H9 (cell line): Measurements from ENCODE around the gene PXDN. TPM values are rescaled to one million over a fixed set of nuclear protein-coding genes. Genes with fewer than 3 reads are reported as not detected.

ENCODE experiments used
- DNase-seq: peaks from one replicate; pipeline ENCODE4 v3.0.0-alpha.2; 2017
- H2AFZ ChIP-seq: one replicate; pipeline ENCODE4 v1.6.1; 2013; ENCODE audit warnings: mild to moderate bottlenecking, low read length, control low read depth, moderate library complexity
- H2AK5ac ChIP-seq: 2 replicates; pipeline ENCODE4 v1.6.1; 2013; ENCODE audit warnings: low read length, control low read depth, mixed read lengths; ENCODE audit not compliant: insufficient read length
- H2BK120ac ChIP-seq: one replicate; pipeline ENCODE4 v1.6.1; 2013; ENCODE audit warnings: low read depth, mild to moderate bottlenecking, low read length, control low read depth, inconsistent platforms; ENCODE audit not compliant: poor library complexity, severe bottlenecking
- H2BK12ac ChIP-seq: 2 replicates; pipeline ENCODE4 v1.6.1; 2013; ENCODE audit warnings: low read length, control low read depth, mixed read lengths, low read depth; ENCODE audit not compliant: insufficient read length
- H2BK15ac ChIP-seq: 2 replicates; pipeline ENCODE4 v1.6.1; 2013; ENCODE audit warnings: low read depth, low read length, control low read depth
- H2BK20ac ChIP-seq: one replicate; pipeline ENCODE4 v1.6.1; 2013; ENCODE audit warnings: low read depth, mild to moderate bottlenecking, low read length, control low read depth, inconsistent platforms; ENCODE audit not compliant: poor library complexity, severe bottlenecking
- H2BK5ac ChIP-seq: 2 replicates; pipeline ENCODE4 v1.6.1; 2013; ENCODE audit warnings: low read length, control low read depth, mixed read lengths; ENCODE audit not compliant: insufficient read length
- H3K14ac ChIP-seq: 2 replicates; pipeline ENCODE4 v1.6.1; 2013; ENCODE audit warnings: low read length, control low read depth; ENCODE audit not compliant: insufficient read depth
- H3K18ac ChIP-seq: 2 replicates; pipeline ENCODE4 v1.6.1; 2013; ENCODE audit warnings: low read depth, mild to moderate bottlenecking, mixed read lengths, low read length, control low read depth; ENCODE audit not compliant: insufficient read length
- H3K23ac ChIP-seq: 2 replicates; pipeline ENCODE4 v1.6.1; 2013; ENCODE audit warnings: low read length, control low read depth, mixed read lengths, low read depth; ENCODE audit not compliant: insufficient read length
- H3K23me2 ChIP-seq: 2 replicates; pipeline ENCODE4 v1.6.1; 2013; ENCODE audit warnings: low read depth, mild to moderate bottlenecking, mixed read lengths, low read length, control low read depth; ENCODE audit not compliant: insufficient read length, poor library complexity, severe bottlenecking
- H3K27ac ChIP-seq: 2 replicates; pipeline ENCODE4 v1.5.1; 2013; ENCODE audit warnings: low read length, control low read depth, mixed read lengths, low read depth; ENCODE audit not compliant: insufficient read length
- H3K27me3 ChIP-seq: 2 replicates; pipeline ENCODE4 v1.6.1; 2013; ENCODE audit warnings: low read length, control low read depth, inconsistent platforms; ENCODE audit not compliant: insufficient read depth
- H3K4ac ChIP-seq: 2 replicates; pipeline ENCODE4 v1.6.1; 2013; ENCODE audit warnings: low read depth, mild to moderate bottlenecking, control low read depth, inconsistent platforms, low read length, moderate library complexity
- H3K4me1 ChIP-seq: 2 replicates; pipeline ENCODE4 v1.6.1; 2013; ENCODE audit warnings: low read length, control low read depth, inconsistent platforms; ENCODE audit not compliant: insufficient read depth
- H3K4me2 ChIP-seq: 2 replicates; pipeline ENCODE4 v1.6.1; 2013; ENCODE audit warnings: low read length, control low read depth, mixed read lengths; ENCODE audit not compliant: insufficient read length, insufficient read depth
- H3K56ac ChIP-seq: 2 replicates; pipeline ENCODE4 v1.6.1; 2013; ENCODE audit warnings: low read depth, mild to moderate bottlenecking, mixed read lengths, low read length, control low read depth; ENCODE audit not compliant: insufficient read length
- H3K79me1 ChIP-seq: 2 replicates; pipeline ENCODE4 v1.6.1; 2013; ENCODE audit warnings: low read depth, mild to moderate bottlenecking, moderate library complexity, low read length, control low read depth, inconsistent platforms; ENCODE audit not compliant: insufficient read depth, poor library complexity, severe bottlenecking
- H3K79me2 ChIP-seq: 2 replicates; pipeline ENCODE4 v1.6.1; 2013; ENCODE audit warnings: low read length, control low read depth, inconsistent platforms; ENCODE audit not compliant: insufficient read depth
- H3K9ac ChIP-seq: 2 replicates; pipeline ENCODE4 v1.6.1; 2013; ENCODE audit warnings: low read length, control low read depth, mixed read lengths; ENCODE audit not compliant: insufficient read length; ENCODE audit errors: extremely low read depth
- H3K9me3 ChIP-seq: one replicate; pipeline ENCODE4 v1.6.1; 2013; ENCODE audit warnings: low read depth, low read length, inconsistent platforms; ENCODE audit not compliant: control insufficient read depth
- H3T11ph ChIP-seq: one replicate; pipeline ENCODE4 v1.6.1; 2013; ENCODE audit warnings: mild to moderate bottlenecking, low read length, control low read depth, inconsistent platforms
- H4K20me1 ChIP-seq: one replicate; pipeline ENCODE4 v1.6.1; 2013; ENCODE audit not compliant: control insufficient read depth, insufficient read length, insufficient read depth
- H4K5ac ChIP-seq: 2 replicates; pipeline ENCODE4 v1.6.1; 2013; ENCODE audit warnings: low read depth, mild to moderate bottlenecking, mixed read lengths, low read length, control low read depth; ENCODE audit not compliant: insufficient read length
- H4K8ac ChIP-seq: replicated peaks from 2 replicates; pipeline ENCODE4 v1.6.1; 2013; ENCODE audit warnings: low read length, control low read depth, mixed read lengths, low read depth; ENCODE audit not compliant: insufficient read length
- H4K91ac ChIP-seq: 2 replicates; pipeline ENCODE4 v1.6.1; 2013; ENCODE audit warnings: low read depth, mild to moderate bottlenecking, moderate library complexity, mixed read lengths, low read length, control low read depth; ENCODE audit not compliant: insufficient read length
- H3K27ac Mint-ChIP-seq, 3 experiments: 2 replicates in 2 of 3; 3 replicates in 1 of 3; pipeline ENCODE4 v1.8.0; 2020 to 2021; ENCODE audit warnings: mixed read lengths in 3 of 3, mild to moderate bottlenecking in 1 of 3, moderate library complexity in 1 of 3
- H3K27me3 Mint-ChIP-seq: 2 replicates; pipeline ENCODE4 v1.8.0; 2021; ENCODE audit warnings: low read depth, mild to moderate bottlenecking, moderate library complexity, mixed read lengths
- H3K36me3 Mint-ChIP-seq, 3 experiments: 2 replicates in 2 of 3; 3 replicates in 1 of 3; pipeline ENCODE4 v1.8.0; 2020 to 2021; ENCODE audit warnings: low read depth in 3 of 3, mixed read lengths in 3 of 3; ENCODE audit not compliant: insufficient read depth in 1 of 3
- H3K4me1 Mint-ChIP-seq, 2 experiments: 2 replicates each; pipeline ENCODE4 v1.8.0; 2020; ENCODE audit warnings: mixed read lengths in 2 of 2
- H3K4me3 Mint-ChIP-seq, 2 experiments: 2 replicates in 1 of 2; 3 replicates in 1 of 2; pipeline ENCODE4 v1.8.0; 2020 to 2021; ENCODE audit warnings: mild to moderate bottlenecking in 2 of 2, mixed read lengths in 2 of 2, moderate library complexity in 1 of 2
- H3K9me3 Mint-ChIP-seq, 2 experiments: 2 replicates in 1 of 2; 3 replicates in 1 of 2; pipeline ENCODE4 v1.8.0; 2020; ENCODE audit warnings: mild to moderate bottlenecking in 2 of 2, mixed read lengths in 2 of 2, moderate library complexity in 1 of 2
- WGBS: extraction: QIAGEN DNeasy Blood & Tissue Kit; methylation state at CpG from one replicate; pipeline ENCODE4 v1.1.7; 2013; ENCODE audit warnings: missing lambda C conversion rate, low lambda C conversion rate, mixed read lengths; ENCODE audit not compliant: insufficient read length; ENCODE audit errors: extremely low coverage; 5-methylcytosine and 5-hydroxymethylcytosine counted together
- total RNA-seq: library from RNA; stranded (reverse); gene quantifications from 2 replicates; pipeline ENCODE4 v1.2.1, GENCODE V29; 2021
- TF ChIP-seq, protein P1 (sequence below): fragments of 200-600 bp; sonication (generic); conservative IDR thresholded peaks from 3 replicates; pipeline ENCODE4 v1.8.0; 2021; ENCODE audit warnings: antibody characterized with exemption, mild to moderate bottlenecking

PXDN gene
- total RNA-seq, 1 experiment from 2014 or later, result 146 TPM

- Mint-ChIP-seq H3K27me3 (no peaks in the 10 kb centered on the region; the same call in 1 of the 2 replicates), H3K9me3 (no peaks in the 10 kb centered on the region), H3K27ac (peak overlapping the region in 1 of 3 experiments; percentile 42; a peak in 1 of 7 replicates), H3K36me3 (no peaks in the 10 kb centered on the region), H3K4me3 (no peak overlapping the region), H3K4me1 (peaks cover 16 to 20% of the 10 kb centered on the region in 2 experiments)
- H3K9me3 ChIP-seq, result no peaks in the 10 kb centered on the region
- no peaks in the 10 kb centered on the region; the same call in 1 of the 2 replicates for H3K79me2 ChIP-seq
- TF ChIP-seq, protein P1, sequence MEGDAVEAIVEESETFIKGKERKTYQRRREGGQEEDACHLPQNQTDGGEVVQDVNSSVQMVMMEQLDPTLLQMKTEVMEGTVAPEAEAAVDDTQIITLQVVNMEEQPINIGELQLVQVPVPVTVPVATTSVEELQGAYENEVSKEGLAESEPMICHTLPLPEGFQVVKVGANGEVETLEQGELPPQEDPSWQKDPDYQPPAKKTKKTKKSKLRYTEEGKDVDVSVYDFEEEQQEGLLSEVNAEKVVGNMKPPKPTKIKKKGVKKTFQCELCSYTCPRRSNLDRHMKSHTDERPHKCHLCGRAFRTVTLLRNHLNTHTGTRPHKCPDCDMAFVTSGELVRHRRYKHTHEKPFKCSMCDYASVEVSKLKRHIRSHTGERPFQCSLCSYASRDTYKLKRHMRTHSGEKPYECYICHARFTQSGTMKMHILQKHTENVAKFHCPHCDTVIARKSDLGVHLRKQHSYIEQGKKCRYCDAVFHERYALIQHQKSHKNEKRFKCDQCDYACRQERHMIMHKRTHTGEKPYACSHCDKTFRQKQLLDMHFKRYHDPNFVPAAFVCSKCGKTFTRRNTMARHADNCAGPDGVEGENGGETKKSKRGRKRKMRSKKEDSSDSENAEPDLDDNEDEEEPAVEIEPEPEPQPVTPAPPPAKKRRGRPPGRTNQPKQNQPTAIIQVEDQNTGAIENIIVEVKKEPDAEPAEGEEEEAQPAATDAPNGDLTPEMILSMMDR, result peak; percentile 88
- H3K56ac ChIP-seq, result no peak overlapping the region
- H4K91ac ChIP-seq, result no peak overlapping the region
- H2BK20ac ChIP-seq, result no peak overlapping the region
- H3K79me1 ChIP-seq, result no peaks in the 10 kb centered on the region
- H3K18ac ChIP-seq, result no peak overlapping the region
- H3K4ac ChIP-seq, result no peak overlapping the region
- peak; percentile 91 for DNase-seq
- no peak overlapping the region for H3K9ac ChIP-seq
- no peak overlapping the region for H2AFZ ChIP-seq
- WGBS, result no CpG with 5 or more reads among the region's 28 CpGs
- no peaks in the 10 kb centered on the region for H4K20me1 ChIP-seq
- H2AK5ac ChIP-seq, result no peak overlapping the region
- H3K27ac ChIP-seq, result no peak overlapping the region
- no peaks in the 10 kb centered on the region for H3K23me2 ChIP-seq
- no peak overlapping the region for H4K5ac ChIP-seq
- no peak overlapping the region for H3K23ac ChIP-seq
- no peak overlapping the region for H2BK120ac ChIP-seq
- H4K8ac ChIP-seq, result no peak overlapping the region
- H2BK5ac ChIP-seq, result no peak overlapping the region
- no peak overlapping the region for H3K4me2 ChIP-seq
- no peak overlapping the region for H2BK15ac ChIP-seq
- H3K14ac ChIP-seq, result no peak overlapping the region
- no peaks in the 10 kb centered on the region for H3K27me3 ChIP-seq
- no peak overlapping the region for H2BK12ac ChIP-seq
- H3K4me1 ChIP-seq, result peaks cover 3% of the 10 kb centered on the region; the same call in 1 of the 2 replicates
- H3T11ph ChIP-seq, result no peak overlapping the region
These were observed 152.1 kb downstream of the PXDN start for GRCh38 chr2:1591978-1592907.
